Effector memory CD4-positive, alpha-beta T cell (primary cell): ENCODE results near the gene NRXN2.

Experiments
- DNase-seq, 3 donors: peaks; one replicate each; pipeline ENCODE4 v3.0.0-alpha.2; 2020
- H3K27ac ChIP-seq: 2 replicates; pipeline ENCODE4 v1.7.0; 2013; ENCODE audit warnings: mild to moderate bottlenecking, low read length, moderate library complexity; ENCODE audit not compliant: insufficient read depth, poor library complexity, severe bottlenecking
- H3K27me3 ChIP-seq: replicated peaks from 2 replicates; pipeline ENCODE4 v1.7.0; 2013; ENCODE audit warnings: mild to moderate bottlenecking, low read length; ENCODE audit not compliant: insufficient read depth, control insufficient read depth, poor library complexity, severe bottlenecking
- H3K36me3 ChIP-seq: 2 replicates; pipeline ENCODE4 v1.7.0; 2013; ENCODE audit warnings: mild to moderate bottlenecking, low read length, moderate library complexity; ENCODE audit not compliant: control insufficient read depth, insufficient read depth
- H3K4me1 ChIP-seq: 2 replicates; pipeline ENCODE4 v1.7.0; 2013; ENCODE audit warnings: low read length, mild to moderate bottlenecking; ENCODE audit not compliant: control insufficient read depth, insufficient read depth, poor library complexity, severe bottlenecking
- H3K4me3 ChIP-seq: 2 replicates; pipeline ENCODE4 v1.7.0; 2013; ENCODE audit warnings: low read length, low read depth, mild to moderate bottlenecking; ENCODE audit not compliant: insufficient read depth, poor library complexity, severe bottlenecking
- H3K9me3 ChIP-seq: 2 replicates; pipeline ENCODE4 v1.7.0; 2013; ENCODE audit warnings: mild to moderate bottlenecking, low read length, moderate library complexity; ENCODE audit not compliant: control insufficient read depth

NRXN2 gene

GRCh38 chr11:64642418-64642735 lies 80.6 kb downstream of the NRXN2 start:
- no peak overlapping the region for H3K27ac ChIP-seq
- DNase-seq = no peak
- H3K9me3 ChIP-seq = no peaks in the 10 kb centered on the region
- peaks cover 26% of the 10 kb centered on the region for H3K27me3 ChIP-seq
- peaks cover 11% of the 10 kb centered on the region for H3K4me1 ChIP-seq
- H3K4me3 ChIP-seq = no peak overlapping the region
- no peaks in the 10 kb centered on the region for H3K36me3 ChIP-seq

GRCh38 chr11:64641596-64642417 lies 81.2 kb downstream of the NRXN2 start:
- H3K4me3 ChIP-seq = no peak overlapping the region
- DNase-seq = no peak
- H3K36me3 ChIP-seq = no peaks in the 10 kb centered on the region
- no peaks in the 10 kb centered on the region for H3K9me3 ChIP-seq
- H3K27me3 ChIP-seq = peaks cover 24% of the 10 kb centered on the region
- no peak overlapping the region for H3K27ac ChIP-seq
- H3K4me1 ChIP-seq = peaks cover 11% of the 10 kb centered on the region

GRCh38 chr11:64639885-64640284 lies 83.1 kb downstream of the NRXN2 start:
- Histone ChIP-seq H3K4me3 (no peak overlapping the region), H3K27ac (no peak overlapping the region), H3K4me1 (peaks cover 11% of the 10 kb centered on the region), H3K27me3 (peaks cover 22% of the 10 kb centered on the region), H3K36me3 (no peaks in the 10 kb centered on the region), H3K9me3 (no peaks in the 10 kb centered on the region)
- DNase-seq = no peak

- Histone ChIP-seq H3K27ac (no peak overlapping the region), H3K4me3 (no peak overlapping the region), H3K9me3 (no peaks in the 10 kb centered on the region), H3K27me3 (peaks cover 13% of the 10 kb centered on the region), H3K4me1 (peaks cover 11% of the 10 kb centered on the region), H3K36me3 (no peaks in the 10 kb centered on the region)
- no peak for DNase-seq
Observed at GRCh38 chr11:64638829-64639228, 84.2 kb downstream of the NRXN2 start.

GRCh38 chr11:64638018-64638665 lies 84.9 kb downstream of the NRXN2 start:
- Histone ChIP-seq H3K4me3 (no peak overlapping the region), H3K36me3 (no peaks in the 10 kb centered on the region), H3K4me1 (peaks cover 11% of the 10 kb centered on the region), H3K27ac (no peak overlapping the region), H3K27me3 (peaks cover 13% of the 10 kb centered on the region), H3K9me3 (no peaks in the 10 kb centered on the region)
- DNase-seq = no peak

GRCh38 chr11:64637334-64638017 lies 85.5 kb downstream of the NRXN2 start:
- no peak overlapping the region for H3K27ac ChIP-seq
- H3K36me3 ChIP-seq = no peaks in the 10 kb centered on the region
- H3K4me3 ChIP-seq = no peak overlapping the region
- peaks cover 5% of the 10 kb centered on the region for H3K4me1 ChIP-seq
- no peak for DNase-seq
- H3K27me3 ChIP-seq = peaks cover 9% of the 10 kb centered on the region
- H3K9me3 ChIP-seq = no peaks in the 10 kb centered on the region

GRCh38 chr11:64633555-64634159 lies 89.3 kb downstream of the NRXN2 start:
- no peaks in the 10 kb centered on the region for H3K27me3 ChIP-seq
- H3K4me1 ChIP-seq = no peaks in the 10 kb centered on the region
- H3K36me3 ChIP-seq = no peaks in the 10 kb centered on the region

GRCh38 chr11:64632654-64633053 lies 90.3 kb downstream of the NRXN2 start:
- H3K36me3 ChIP-seq = no peaks in the 10 kb centered on the region
- H3K4me3 ChIP-seq = no peak overlapping the region
- no peaks in the 10 kb centered on the region for H3K27me3 ChIP-seq
- no peak overlapping the region for H3K27ac ChIP-seq
- no peak for DNase-seq
- no peaks in the 10 kb centered on the region for H3K9me3 ChIP-seq
- no peaks in the 10 kb centered on the region for H3K4me1 ChIP-seq

More at GRCh38 chr11:64633555-64634159, 89.3 kb downstream of the NRXN2 start:
- no peak overlapping the region for H3K4me3 ChIP-seq
- DNase-seq = no peak
- H3K27ac ChIP-seq = no peak overlapping the region
- H3K9me3 ChIP-seq = no peaks in the 10 kb centered on the region

- H3K9me3 ChIP-seq = no peaks in the 10 kb centered on the region
- H3K4me3 ChIP-seq = no peak overlapping the region
- no peak overlapping the region for H3K27ac ChIP-seq
- no peaks in the 10 kb centered on the region for H3K27me3 ChIP-seq
- H3K36me3 ChIP-seq = no peaks in the 10 kb centered on the region
- no peak for DNase-seq
- no peaks in the 10 kb centered on the region for H3K4me1 ChIP-seq
Observed at GRCh38 chr11:64632237-64632636, 90.8 kb downstream of the NRXN2 start.

GRCh38 chr11:64631675-64632074 lies 91.3 kb downstream of the NRXN2 start:
- Histone ChIP-seq H3K9me3 (no peaks in the 10 kb centered on the region), H3K4me1 (no peaks in the 10 kb centered on the region), H3K36me3 (no peaks in the 10 kb centered on the region), H3K4me3 (no peak overlapping the region), H3K27me3 (no peaks in the 10 kb centered on the region), H3K27ac (no peak overlapping the region)
- DNase-seq = no peak
